HCT116 (cell line): ENCODE measurements around the gene EBI3. TPM values are rescaled to one million over a fixed set of nuclear protein-coding genes. Genes with fewer than 3 reads are reported as not detected.

Experiments used
- ATAC-seq: fragments of 200-7000 bp; cut with Tn5 transposase; 2 replicates; pipeline ENCODE4 v1.9.1; 2020; ENCODE audit warnings: mild to moderate bottlenecking, moderate library complexity
- BruUV-seq: library from RNA; stranded (reverse); fragments of 400-500 nt; replicated peaks from 2 replicates; lab custom pipeline; 2021; lab: Mats Ljungman, UMichigan
- CTCF ChIA-PET: fragments of 300-600 bp; sonication (Branson Sonifier 250); formaldehyde crosslinking; loops from one replicate; lab custom pipeline; 2021; ENCODE audit warnings: antibody characterized with exemption; lab: Charles Lee
- POLR2A ChIA-PET: fragments of 300-600, 350-600 bp; sonication (Branson Sonifier 250); formaldehyde crosslinking; loops from one replicate; lab custom pipeline; 2021; ENCODE audit warnings: antibody characterized with exemption; lab: Charles Lee
- RAD21 ChIA-PET, 2 experiments: fragments of 300-600 bp; sonication (Branson Sonifier 250); formaldehyde crosslinking; loops; one replicate each; lab custom pipeline; 2023; ENCODE audit warnings: low total read pairs in 2 of 2; ENCODE audit not compliant: uncharacterized antibody in 2 of 2, unreplicated experiment in 2 of 2, low non-redundant PET in 1 of 2; lab: Charles Lee
- DNase-seq: peaks from one replicate; pipeline ENCODE4 v3.0.0-alpha.2; 2010; ENCODE audit warnings: low read depth, low spot score
- H2AFZ ChIP-seq: fragments of 200-600 bp; shearing (Covaris generic), sonication (generic); 2 replicates; pipeline ENCODE4 v1.6.1; 2017; ENCODE audit warnings: low read depth, mixed run types, mixed read lengths, antibody characterized with exemption, low read length; ENCODE audit not compliant: poor library complexity, severe bottlenecking
- H3K27ac ChIP-seq: 2 replicates; pipeline ENCODE4 v1.5.1; 2012; ENCODE audit warnings: low read depth, low read length
- H3K27me3 ChIP-seq: fragments of 200-600 bp; sonication (generic); 2 replicates; pipeline ENCODE4 v1.6.1; 2016; ENCODE audit warnings: mixed run types, low read length, mixed read lengths; ENCODE audit not compliant: insufficient read depth
- H3K36me3 ChIP-seq, 2 experiments: fragments of 200-500 bp in 1 of 2; fragments of 200-600 bp in 1 of 2; sonication (Bioruptor generic) in 1 of 2; sonication (generic) in 1 of 2; 2 replicates each; pipeline versions ENCODE4 v1.5.1 to v1.6.1; 2014 to 2016; ENCODE audit warnings: low read length in 2 of 2, inconsistent platforms in 1 of 2, mixed read lengths in 1 of 2, mixed run types in 1 of 2; ENCODE audit not compliant: insufficient read depth in 2 of 2, control insufficient read depth in 1 of 2
- H3K4me1 ChIP-seq, 2 experiments: fragments of 200-600 bp in 1 of 2; sonication (generic) in 1 of 2; 2 replicates each; pipeline versions ENCODE4 v1.5.1 to v1.6.1; 2012 to 2017; ENCODE audit warnings: low read length in 2 of 2, inconsistent platforms in 1 of 2, mild to moderate bottlenecking in 1 of 2, mixed read lengths in 1 of 2, mixed run types in 1 of 2, moderate library complexity in 1 of 2; ENCODE audit not compliant: insufficient read depth in 2 of 2, control insufficient read depth in 1 of 2
- H3K4me2 ChIP-seq: fragments of 200-600 bp; sonication (generic); 2 replicates; pipeline ENCODE4 v1.6.1; 2017; ENCODE audit warnings: mixed run types, low read length, mixed read lengths
- H3K4me3 ChIP-seq, 2 experiments: fragments of 200-600 bp in 1 of 2; sonication (generic) in 1 of 2; replicated peaks in 1 of 2; 2 replicates each; pipeline ENCODE4 v1.5.1; 2011 to 2016; ENCODE audit warnings: low read length in 2 of 2, control low read depth in 1 of 2, low read depth in 1 of 2, mild to moderate bottlenecking in 1 of 2, mixed read lengths in 1 of 2, mixed run types in 1 of 2
- H3K79me2 ChIP-seq: fragments of 200-600 bp; sonication (generic); 2 replicates; pipeline ENCODE4 v1.6.1; 2017; ENCODE audit warnings: mild to moderate bottlenecking, mixed run types, low read length, moderate library complexity, mixed read lengths; ENCODE audit not compliant: insufficient read depth
- H3K9ac ChIP-seq: fragments of 200-600 bp; sonication (generic); 2 replicates; pipeline ENCODE4 v1.6.1; 2016; ENCODE audit warnings: low read length, mixed read lengths
- H3K9me2 ChIP-seq: fragments of 200-600 bp; sonication (generic), shearing (Covaris generic); 2 replicates; pipeline ENCODE4 v1.6.1; 2017; ENCODE audit warnings: mixed run types, mild to moderate bottlenecking, moderate library complexity; ENCODE audit not compliant: insufficient read depth
- H3K9me3 ChIP-seq, 2 experiments: fragments of 200-500 bp in 1 of 2; fragments of 200-600 bp in 1 of 2; sonication (Bioruptor generic) in 1 of 2; sonication (generic) in 1 of 2; 2 replicates each; pipeline ENCODE4 v1.6.1; 2014 to 2017; ENCODE audit warnings: low read length in 2 of 2, mixed read lengths in 2 of 2, inconsistent platforms in 1 of 2, low read depth in 1 of 2, mild to moderate bottlenecking in 1 of 2, mixed run types in 1 of 2, moderate library complexity in 1 of 2; ENCODE audit not compliant: control insufficient read depth in 1 of 2, insufficient read depth in 1 of 2
- H4K20me1 ChIP-seq: fragments of 200-600 bp; sonication (generic), shearing (Covaris generic); 2 replicates; pipeline ENCODE4 v1.6.1; 2017; ENCODE audit warnings: mixed run types, mild to moderate bottlenecking, moderate library complexity; ENCODE audit not compliant: insufficient read depth
- EGR1 ChIP-seq: IDR thresholded peaks from 2 replicates; pipeline ENCODE4 v1.6.1; 2012; ENCODE audit warnings: low read depth
- RAD21 ChIP-seq: IDR thresholded peaks from 2 replicates; pipeline ENCODE4 v1.6.1; 2012; ENCODE audit warnings: low read depth, mild to moderate bottlenecking
- SP1 ChIP-seq: IDR thresholded peaks from 2 replicates; pipeline ENCODE4 v1.6.1; 2012; ENCODE audit warnings: low read depth
- intact Hi-C: fragments of 100-400 bp; cut with micrococcal nuclease; formaldehyde crosslinking; loops from 2 replicates; pipeline ENCODE4 v1.10.0; 2022
- total RNA-seq: library from RNA; stranded (reverse); gene quantifications from one replicate; pipeline ENCODE4 v1.2.1, GENCODE V29; 2021; ENCODE audit not compliant: unreplicated experiment
- TF ChIP-seq, protein P1 (sequence below), 3 experiments: fragments of 200-600 bp in 1 of 3; sonication (generic) in 1 of 3; IDR thresholded peaks in 2 of 3; conservative IDR thresholded peaks in 1 of 3; 2 replicates each; pipeline ENCODE4 v1.5.1; 2012 to 2017; ENCODE audit warnings: low read depth in 2 of 3, low read length in 2 of 3, antibody characterized with exemption in 1 of 3, borderline replicate concordance in 1 of 3, control low read depth in 1 of 3, mild to moderate bottlenecking in 1 of 3, mixed read lengths in 1 of 3, mixed run types in 1 of 3, moderate library complexity in 1 of 3; ENCODE audit not compliant: insufficient read depth in 1 of 3

EBI3 gene
- total RNA-seq, 1 experiment from 2014 or later: 1.2 TPM

DNA sequence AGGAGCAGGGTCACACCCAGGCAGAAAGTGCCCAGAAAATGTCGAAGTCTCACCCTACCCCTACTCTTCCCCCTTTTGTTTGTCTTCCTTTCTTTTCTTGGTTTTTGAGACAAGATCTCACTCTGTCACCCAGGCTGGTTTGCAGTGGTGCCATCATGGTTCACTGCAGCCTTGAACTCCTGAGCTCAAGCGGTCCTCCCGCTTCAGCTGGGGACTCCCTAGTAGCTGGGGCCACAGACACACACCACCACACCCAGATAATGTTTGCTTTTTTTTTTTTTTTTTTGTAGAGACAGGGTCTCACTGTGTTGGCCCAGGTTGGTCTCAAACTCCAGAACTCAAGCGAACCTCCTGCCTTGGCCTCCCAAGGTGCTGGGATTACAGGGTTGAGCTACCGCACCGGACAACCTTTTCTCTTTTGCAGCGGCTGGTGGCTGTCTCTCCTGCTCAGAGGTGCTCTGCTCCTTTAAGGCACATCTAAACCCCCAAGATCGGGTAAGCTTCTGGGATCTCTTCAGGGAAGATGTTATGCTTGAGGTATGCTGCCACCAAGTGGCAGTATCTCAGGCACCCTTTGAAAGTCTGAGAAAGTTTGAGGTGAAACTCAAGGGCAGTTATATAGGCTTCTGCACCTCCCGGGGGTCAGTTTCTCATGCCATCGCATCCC, 22.4 kb upstream of the EBI3 start:
- Histone ChIP-seq H3K27me3 (no peaks in the 10 kb centered on the region), H3K4me3 (no peak overlapping the region), H4K20me1 (no peaks in the 10 kb centered on the region), H2AFZ (no peak overlapping the region), H3K9me3 (no peaks in the 10 kb centered on the region), H3K79me2 (no peaks in the 10 kb centered on the region), H3K9ac (no peak overlapping the region), H3K9me2 (no peaks in the 10 kb centered on the region), H3K27ac (peak overlapping the region; percentile 70; the same call in 1 of the 2 replicates), H3K36me3 (no peaks in the 10 kb centered on the region), H3K4me2 (peak overlapping the region; percentile 77), H3K4me1 (peaks cover 18 to 34% of the 10 kb centered on the region in 2 experiments)
- intact Hi-C loops: loop anchor here (1.0 to 10.0 kb wide), 4 partner anchors 145 to 632 kb away; partner anchors contain the start of gene HMG20B
- ChIA-PET RAD21 (interaction anchor here in 1 of 2 experiments (0.7 kb wide), 1 partner anchor 219 kb away, joined by 4 read pairs; no protein-coding TSS in a partner anchor), CTCF (interaction anchor here (0.7 to 1.0 kb wide), 4 partner anchors 25 to 358 kb away, joined by 4 to 7 read pairs (median 6); no protein-coding TSS in a partner anchor), POLR2A (interaction anchor here (0.6 to 0.9 kb wide), 3 partner anchors 206 to 227 kb away, joined by 3 read pairs; partner anchors contain the start of gene EEF2)
- peak; percentile 63 for DNase-seq
- TF ChIP-seq RAD21 (peak; percentile 80), SP1 (no peak), EGR1 (no peak)
- TF ChIP-seq, protein P1, sequence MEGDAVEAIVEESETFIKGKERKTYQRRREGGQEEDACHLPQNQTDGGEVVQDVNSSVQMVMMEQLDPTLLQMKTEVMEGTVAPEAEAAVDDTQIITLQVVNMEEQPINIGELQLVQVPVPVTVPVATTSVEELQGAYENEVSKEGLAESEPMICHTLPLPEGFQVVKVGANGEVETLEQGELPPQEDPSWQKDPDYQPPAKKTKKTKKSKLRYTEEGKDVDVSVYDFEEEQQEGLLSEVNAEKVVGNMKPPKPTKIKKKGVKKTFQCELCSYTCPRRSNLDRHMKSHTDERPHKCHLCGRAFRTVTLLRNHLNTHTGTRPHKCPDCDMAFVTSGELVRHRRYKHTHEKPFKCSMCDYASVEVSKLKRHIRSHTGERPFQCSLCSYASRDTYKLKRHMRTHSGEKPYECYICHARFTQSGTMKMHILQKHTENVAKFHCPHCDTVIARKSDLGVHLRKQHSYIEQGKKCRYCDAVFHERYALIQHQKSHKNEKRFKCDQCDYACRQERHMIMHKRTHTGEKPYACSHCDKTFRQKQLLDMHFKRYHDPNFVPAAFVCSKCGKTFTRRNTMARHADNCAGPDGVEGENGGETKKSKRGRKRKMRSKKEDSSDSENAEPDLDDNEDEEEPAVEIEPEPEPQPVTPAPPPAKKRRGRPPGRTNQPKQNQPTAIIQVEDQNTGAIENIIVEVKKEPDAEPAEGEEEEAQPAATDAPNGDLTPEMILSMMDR (IDR thresholded peaks at IDR 0.05 in 2 of 3, conservative IDR thresholded peaks at IDR 0.05 in 1 of 3; ENCODE audit: borderline replicate concordance in 1 of 3, insufficient read depth in 1 of 3, low read depth in 2 of 3, low read length in 2 of 3): peak; percentile 58 to 77 (median 63)
- no TSS peak for BruUV-seq
- ATAC-seq: peak; percentile 69
